Measurements from ENCODE around the gene NOP58. TPM values are rescaled to one million over a fixed set of nuclear protein-coding genes. Genes with fewer than 3 reads are reported as not detected.

Gene NOP58
- total RNA-seq, 4 donors from 2014 or later, result 26.8 to 138 (median 76.9) TPM

DNA sequence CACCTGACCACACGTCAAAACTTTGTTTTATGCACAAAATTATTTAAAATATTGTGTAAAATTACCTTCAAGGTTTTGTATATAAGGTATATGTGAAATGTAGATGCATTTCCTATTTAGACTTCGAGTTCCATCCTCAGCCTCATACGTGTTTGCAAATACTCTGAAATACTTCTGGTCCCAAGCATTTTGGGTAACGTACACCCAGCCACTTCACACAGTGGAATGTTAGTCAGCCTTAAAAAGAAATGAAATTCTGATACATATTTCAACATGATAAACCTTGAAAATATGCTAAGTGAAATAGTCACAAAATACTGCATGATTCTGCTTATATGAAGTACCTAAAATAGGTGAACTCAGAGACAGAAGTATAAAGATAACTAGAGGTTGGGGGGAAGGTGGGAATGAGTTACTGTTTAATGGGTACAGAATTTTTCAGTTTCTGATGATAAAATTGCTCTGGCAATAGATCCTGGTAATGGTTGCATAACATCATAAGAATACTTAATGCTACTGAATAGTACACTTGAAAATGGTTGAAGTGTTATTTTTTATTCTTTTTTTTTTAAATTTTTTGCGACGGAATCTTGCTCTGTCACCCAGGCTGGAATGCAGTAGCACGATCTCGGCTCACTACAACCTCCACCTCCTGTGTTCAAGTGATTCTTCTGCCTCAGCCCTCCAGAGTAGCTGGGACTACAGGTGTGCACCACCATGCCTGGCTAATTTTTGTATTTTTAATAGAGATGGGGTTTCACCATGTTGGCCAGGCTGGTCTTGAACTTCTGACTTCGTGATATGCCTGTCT, 24.0 kb downstream of the NOP58 start:
- Histone ChIP-seq H3K9me3 (no peaks in the 10 kb centered on the region), H3K4me3 (no peak overlapping the region), H3K36me3 (no peaks in the 10 kb centered on the region), H3K27me3 (no peaks in the 10 kb centered on the region), H3K4me1 (no peaks in the 10 kb centered on the region), H3K27ac (no peak overlapping the region)
- no peak for TF ChIP-seq POLR2A (IDR thresholded peaks at IDR 0.05)
- no peak for TF ChIP-seq CTCF (IDR thresholded peaks at IDR 0.05)
- intact Hi-C loops (cut with DNase I; ENCODE audit: low total_unique reads), result no loop called here
- DNase-seq, result no peak

- TF ChIP-seq CTCF (IDR thresholded peaks at IDR 0.05) (no peak), POLR2A (IDR thresholded peaks at IDR 0.05) (no peak)
- Histone ChIP-seq H3K36me3 (no peaks in the 10 kb centered on the region), H3K4me1 (no peaks in the 10 kb centered on the region), H3K27me3 (no peaks in the 10 kb centered on the region), H3K27ac (no peak overlapping the region), H3K4me3 (no peak overlapping the region), H3K9me3 (no peaks in the 10 kb centered on the region)
- intact Hi-C loops (cut with DNase I; ENCODE audit: low total_unique reads), result no loop called here
- DNase-seq, result no peak
Observed at GRCh38 chr2:202290316-202290715, 24.8 kb downstream of the NOP58 start.

GRCh38 chr2:202290970-202291369, 25.4 kb downstream of the NOP58 start:
- Histone ChIP-seq H3K27me3 (no peaks in the 10 kb centered on the region), H3K4me1 (no peaks in the 10 kb centered on the region), H3K36me3 (no peaks in the 10 kb centered on the region), H3K27ac (no peak overlapping the region), H3K4me3 (no peak overlapping the region), H3K9me3 (no peaks in the 10 kb centered on the region)
- intact Hi-C loops (cut with DNase I; ENCODE audit: low total_unique reads), result no loop called here
- TF ChIP-seq CTCF (IDR thresholded peaks at IDR 0.05) (no peak), POLR2A (IDR thresholded peaks at IDR 0.05) (no peak)
- no peak for DNase-seq

DNA sequence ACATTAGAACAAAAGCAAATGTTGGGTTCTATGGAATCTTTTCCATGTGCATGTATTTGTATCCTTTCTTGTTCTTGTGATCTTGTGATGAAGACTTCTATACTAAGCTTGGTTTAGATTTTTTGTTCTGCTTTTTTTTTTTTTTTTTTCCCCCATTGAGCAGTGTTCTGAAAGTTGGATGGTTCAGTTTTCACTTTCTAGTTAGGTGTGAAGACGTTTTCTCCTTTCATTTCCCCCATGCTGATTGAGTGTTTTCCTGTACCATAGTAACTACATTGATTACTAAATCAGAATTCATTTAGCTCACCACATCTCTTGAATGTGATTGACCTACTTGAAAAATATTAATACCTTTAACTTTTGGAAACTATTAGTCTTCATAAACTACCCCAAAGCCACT, 34.1 kb downstream of the NOP58 start:
- Histone ChIP-seq H3K4me1 (no peaks in the 10 kb centered on the region), H3K27ac (no peak overlapping the region), H3K9me3 (no peaks in the 10 kb centered on the region), H3K27me3 (no peaks in the 10 kb centered on the region), H3K36me3 (no peaks in the 10 kb centered on the region), H3K4me3 (no peak overlapping the region)
- TF ChIP-seq CTCF (IDR thresholded peaks at IDR 0.05), result no peak
- no peak for TF ChIP-seq POLR2A (IDR thresholded peaks at IDR 0.05)
- no peak for DNase-seq
- intact Hi-C loops (cut with DNase I; ENCODE audit: low total_unique reads), result no loop called here

GRCh38 chr2:202306034-202306433, 40.5 kb downstream of the NOP58 start:
- Histone ChIP-seq H3K4me3 (no peak overlapping the region), H3K27ac (no peak overlapping the region), H3K4me1 (no peaks in the 10 kb centered on the region), H3K36me3 (no peaks in the 10 kb centered on the region), H3K27me3 (no peaks in the 10 kb centered on the region), H3K9me3 (no peaks in the 10 kb centered on the region)
- TF ChIP-seq POLR2A (IDR thresholded peaks at IDR 0.05), result no peak
- no peak for TF ChIP-seq CTCF (IDR thresholded peaks at IDR 0.05)
- intact Hi-C loops (cut with DNase I; ENCODE audit: low total_unique reads), result no loop called here
- DNase-seq, result no peak

Measured in uterus (tissue), 4 donors.